PC-3 (cell line): ENCODE measurements around the gene RNF149. TPM values are rescaled to one million over a fixed set of nuclear protein-coding genes. Genes with fewer than 3 reads are reported as not detected.

Source experiments
- ATAC-seq: fragments of 200-7000 bp; cut with Tn5 transposase; 2 replicates; pipeline ENCODE4 v1.9.1; 2020; ENCODE audit warnings: mild to moderate bottlenecking, moderate library complexity
- Bru-seq: library from RNA; stranded (reverse); fragments of 400-500 nt; gene quantifications from one replicate; lab custom pipeline; 2021; lab: Mats Ljungman, UMichigan
- BruChase-seq, 2 experiments: library from RNA; stranded (reverse); fragments of 400-500 nt; gene quantifications; one replicate each; lab custom pipeline; 2021; lab: Mats Ljungman, UMichigan
- BruUV-seq: library from RNA; stranded (reverse); fragments of 400-500 nt; replicated peaks from 2 replicates; lab custom pipeline; 2021; lab: Mats Ljungman, UMichigan
- CTCF ChIA-PET: fragments of 300-600 bp; sonication (Branson Sonifier 250); formaldehyde crosslinking; loops from one replicate; lab custom pipeline; 2022; ENCODE audit warnings: antibody characterized with exemption; lab: Charles Lee
- POLR2A ChIA-PET: fragments of 300-600 bp; sonication (Branson Sonifier 250); formaldehyde crosslinking; loops from one replicate; lab custom pipeline; 2022; ENCODE audit warnings: antibody characterized with exemption; ENCODE audit not compliant: unreplicated experiment; lab: Charles Lee
- DNase-seq: peaks from one replicate; pipeline ENCODE4 v3.0.0-alpha.2; 2015
- H2AFZ ChIP-seq: fragments of 300-600 bp; sonication (generic); 2 replicates; pipeline ENCODE4 v1.6.0; 2016; ENCODE audit warnings: antibody characterized with exemption, low read length
- H3F3A ChIP-seq: fragments of 300-600 bp; sonication (generic); one replicate; pipeline ENCODE4 v1.6.0; 2017; ENCODE audit warnings: antibody characterized with exemption, low read length, control low read depth, mild to moderate bottlenecking; ENCODE audit not compliant: unreplicated experiment
- H3K27ac ChIP-seq: fragments of 300-600 bp; sonication (generic); 2 replicates; pipeline ENCODE4 v1.5.1; 2016; ENCODE audit warnings: mild to moderate bottlenecking, low read length
- H3K27me3 ChIP-seq: fragments of 300-600 bp; sonication (generic); 2 replicates; pipeline ENCODE4 v1.6.1; 2016; ENCODE audit warnings: low read length, mixed read lengths
- H3K36me3 ChIP-seq: fragments of 300-600 bp; sonication (generic); 2 replicates; pipeline ENCODE4 v1.6.1; 2016; ENCODE audit warnings: low read depth, mixed run types, low read length, mixed read lengths
- H3K4me1 ChIP-seq: fragments of 300-600 bp; sonication (generic); 2 replicates; pipeline ENCODE4 v1.5.1; 2016; ENCODE audit warnings: low read length; ENCODE audit not compliant: insufficient read depth
- H3K4me2 ChIP-seq: fragments of 300-600 bp; sonication (generic); 2 replicates; pipeline ENCODE4 v1.6.0; 2016; ENCODE audit warnings: low read length
- H3K4me3 ChIP-seq: fragments of 300-600 bp; sonication (generic); 2 replicates; pipeline ENCODE4 v1.5.1; 2016; ENCODE audit warnings: mild to moderate bottlenecking, low read length, mixed read lengths
- H3K79me2 ChIP-seq: fragments of 300-600 bp; sonication (generic); 2 replicates; pipeline ENCODE4 v1.6.1; 2017; ENCODE audit warnings: low read length, mixed read lengths
- H3K9ac ChIP-seq: fragments of 300-600 bp; sonication (generic); 2 replicates; pipeline ENCODE4 v1.6.0; 2016; ENCODE audit warnings: mild to moderate bottlenecking, low read length
- H3K9me2 ChIP-seq: fragments of 300-600 bp; sonication (generic); replicated peaks from 2 replicates; pipeline ENCODE4 v1.6.1; 2016; ENCODE audit warnings: mixed run types, low read length, mixed read lengths
- H3K9me3 ChIP-seq: fragments of 300-600 bp; sonication (generic); 2 replicates; pipeline ENCODE4 v1.6.1; 2016; ENCODE audit warnings: low read length, mixed read lengths
- H4K20me1 ChIP-seq: fragments of 300-600 bp; sonication (generic); 2 replicates; pipeline ENCODE4 v1.6.1; 2016; ENCODE audit warnings: low read length, mixed read lengths
- EZH2 ChIP-seq: fragments of 300-600 bp; sonication (generic); IDR thresholded peaks from one replicate; pipeline ENCODE4 v1.6.1; 2017; ENCODE audit warnings: antibody characterized with exemption, mild to moderate bottlenecking, low read length; ENCODE audit not compliant: unreplicated experiment
- EZH2phosphoT487 ChIP-seq: fragments of 300-600 bp; sonication (generic); IDR thresholded peaks from 2 replicates; pipeline ENCODE4 v1.6.1; 2018; ENCODE audit warnings: mild to moderate bottlenecking, antibody characterized with exemption, low read length, borderline replicate concordance
- intact Hi-C: fragments of 100-400 bp; cut with micrococcal nuclease; formaldehyde crosslinking; loops from 2 replicates; pipeline ENCODE4 v1.9.0; 2023
- long read RNA-seq: library from polyadenylated mRNA; unstranded; transcript quantifications from one replicate; pipeline ENCODE4 v2.0.0, GENCODE V29; 2021; ENCODE audit not compliant: unreplicated experiment
- total RNA-seq: library from RNA; depleted of rRNA; stranded (reverse); fragments of >200 nt; gene quantifications from 2 replicates; pipeline ENCODE4 v1.2.3, GENCODE V29; 2014; rRNA removed
- TF ChIP-seq, protein P1 (sequence below): fragments of 300-600 bp; sonication (generic); conservative IDR thresholded peaks from 2 replicates; pipeline ENCODE4 v1.5.1; 2017; ENCODE audit warnings: antibody characterized with exemption, low read depth, mild to moderate bottlenecking, low read length

The RNF149 gene, protein sequence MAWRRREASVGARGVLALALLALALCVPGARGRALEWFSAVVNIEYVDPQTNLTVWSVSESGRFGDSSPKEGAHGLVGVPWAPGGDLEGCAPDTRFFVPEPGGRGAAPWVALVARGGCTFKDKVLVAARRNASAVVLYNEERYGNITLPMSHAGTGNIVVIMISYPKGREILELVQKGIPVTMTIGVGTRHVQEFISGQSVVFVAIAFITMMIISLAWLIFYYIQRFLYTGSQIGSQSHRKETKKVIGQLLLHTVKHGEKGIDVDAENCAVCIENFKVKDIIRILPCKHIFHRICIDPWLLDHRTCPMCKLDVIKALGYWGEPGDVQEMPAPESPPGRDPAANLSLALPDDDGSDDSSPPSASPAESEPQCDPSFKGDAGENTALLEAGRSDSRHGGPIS
- total RNA-seq, result 47.3 and 68.0 TPM in 2 replicates
- Bru-seq, nascent RNA, result percentile 92 among the genes with signal in this experiment
- BruChase-seq, experiment 1, labeled RNA remaining after a 6-hour chase, result percentile 85 among the genes with signal in this experiment
- BruChase-seq, experiment 2, labeled RNA remaining after a 2-hour chase, result percentile 89 among the genes with signal in this experiment
- long read RNA-seq, transcript RNF149-201 (7 exons, 2,458 nt), result major isoform, 177 of 222 reads
- long read RNA-seq, partial matches to known transcripts, result 16 of 222 reads
- long read RNA-seq, other reads (novel, unspliced or antisense), result 29 of 222 reads

DNA sequence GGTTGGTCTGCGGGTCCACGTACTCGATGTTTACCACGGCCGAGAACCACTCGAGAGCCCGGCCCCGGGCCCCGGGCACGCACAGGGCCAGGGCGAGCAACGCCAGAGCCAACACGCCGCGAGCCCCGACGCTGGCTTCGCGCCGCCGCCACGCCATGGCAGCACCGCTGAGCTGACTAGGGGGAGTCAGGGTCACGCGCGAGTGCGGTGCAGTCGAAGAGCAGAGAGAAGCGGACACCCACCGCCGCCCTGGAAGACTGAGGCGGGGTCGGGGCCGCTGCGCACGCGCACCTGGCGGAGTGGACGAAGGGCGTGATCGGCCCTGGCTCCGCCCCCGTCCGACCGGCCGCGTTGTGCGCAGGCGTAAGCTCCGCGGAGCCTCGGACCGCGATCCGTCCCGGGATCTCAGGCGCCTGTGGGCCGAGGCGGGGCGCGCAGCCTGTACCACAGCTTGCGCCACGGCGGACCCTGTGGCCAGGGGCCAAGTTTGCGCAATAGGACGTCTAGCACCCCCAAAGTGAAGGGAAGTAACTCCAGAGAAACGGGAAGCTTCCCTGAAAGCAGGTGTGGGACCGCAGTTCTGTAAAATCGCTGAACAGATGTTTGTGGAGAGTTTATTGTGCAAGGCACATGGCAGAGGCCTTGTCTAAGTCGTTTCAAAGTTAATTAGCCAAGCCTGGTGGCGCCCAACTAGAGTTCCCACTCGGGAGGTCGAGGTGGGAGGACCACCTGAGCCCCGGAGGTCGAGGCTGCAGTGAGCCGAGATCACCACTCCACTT, at the start of gene RNF149:
Gene RNF149 (minus strand): TSS at position 270 of the 779 bp plus-strand sequence. CDS start 113 bp downstream, at position 157.
- DNase-seq (peak; percentile 92), ATAC-seq (peak; percentile 73)
- peaks cover 41% of the 10 kb centered on the region for H3K4me1 ChIP-seq
- no peak for TF ChIP-seq EZH2
- TF ChIP-seq, protein P1, sequence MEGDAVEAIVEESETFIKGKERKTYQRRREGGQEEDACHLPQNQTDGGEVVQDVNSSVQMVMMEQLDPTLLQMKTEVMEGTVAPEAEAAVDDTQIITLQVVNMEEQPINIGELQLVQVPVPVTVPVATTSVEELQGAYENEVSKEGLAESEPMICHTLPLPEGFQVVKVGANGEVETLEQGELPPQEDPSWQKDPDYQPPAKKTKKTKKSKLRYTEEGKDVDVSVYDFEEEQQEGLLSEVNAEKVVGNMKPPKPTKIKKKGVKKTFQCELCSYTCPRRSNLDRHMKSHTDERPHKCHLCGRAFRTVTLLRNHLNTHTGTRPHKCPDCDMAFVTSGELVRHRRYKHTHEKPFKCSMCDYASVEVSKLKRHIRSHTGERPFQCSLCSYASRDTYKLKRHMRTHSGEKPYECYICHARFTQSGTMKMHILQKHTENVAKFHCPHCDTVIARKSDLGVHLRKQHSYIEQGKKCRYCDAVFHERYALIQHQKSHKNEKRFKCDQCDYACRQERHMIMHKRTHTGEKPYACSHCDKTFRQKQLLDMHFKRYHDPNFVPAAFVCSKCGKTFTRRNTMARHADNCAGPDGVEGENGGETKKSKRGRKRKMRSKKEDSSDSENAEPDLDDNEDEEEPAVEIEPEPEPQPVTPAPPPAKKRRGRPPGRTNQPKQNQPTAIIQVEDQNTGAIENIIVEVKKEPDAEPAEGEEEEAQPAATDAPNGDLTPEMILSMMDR, result no peak
- no peak for TF ChIP-seq EZH2phosphoT487
- H3K36me3 ChIP-seq, result 0 out of 2 replicates have a peak, but pooled peaks cover 2% of the 10 kb centered on the region
- peak within 1 kb of the TSS; percentile 95 for H3K9ac ChIP-seq
- peaks cover 49% of the 10 kb centered on the region for H3K79me2 ChIP-seq
- peaks cover 35% of the 10 kb centered on the region for H4K20me1 ChIP-seq
- H3K9me2 ChIP-seq, result no peaks in the 10 kb centered on the region
- peak within 1 kb of the TSS; percentile 92 for H2AFZ ChIP-seq
- intact Hi-C loops, result loop anchor here (1.0 kb wide), 1 partner anchor 20 kb away; no protein-coding TSS in a partner anchor
- H3K27ac ChIP-seq, result peak within 1 kb of the TSS; percentile 53
- H3K4me2 ChIP-seq, result peak within 1 kb of the TSS; percentile 92
- TSS peak; percentile 83 for BruUV-seq
- H3K4me3 ChIP-seq, result peak within 1 kb of the TSS; percentile 83
- ChIA-PET CTCF (interaction anchor here (0.6 to 1.5 kb wide), 2 partner anchors 34 to 932 kb away, joined by 4 to 7 read pairs; no protein-coding TSS in a partner anchor), POLR2A (interaction anchor here (0.5 to 0.6 kb wide), 2 partner anchors 273 to 1040 kb away, joined by 5 to 6 read pairs; no protein-coding TSS in a partner anchor)
- H3F3A ChIP-seq, result no peaks in the 10 kb centered on the region
- H3K27me3 ChIP-seq, result no peaks in the 10 kb centered on the region
- H3K9me3 ChIP-seq, result no peaks in the 10 kb centered on the region

DNA sequence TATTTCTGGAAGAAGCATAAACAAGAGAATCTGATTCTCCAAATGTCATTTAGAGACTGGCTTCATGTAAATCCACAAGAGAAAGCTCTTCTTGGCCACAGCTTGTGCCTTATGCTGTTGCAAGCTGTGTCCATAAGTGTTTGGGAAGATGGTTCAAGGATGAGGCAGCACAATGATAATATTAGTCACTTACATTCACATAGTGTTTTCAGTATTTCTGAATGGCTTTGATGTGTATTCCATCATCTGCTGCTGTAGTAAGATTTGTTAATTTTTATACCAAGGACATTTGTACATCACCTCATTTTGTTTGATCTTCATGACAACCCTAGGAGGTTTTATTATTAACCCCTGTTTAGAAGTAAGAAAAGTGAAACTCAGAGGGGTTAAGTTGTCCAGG, 48.9 kb upstream of the RNF149 start:
- ChIA-PET CTCF (no interaction called here), POLR2A (no interaction called here)
- Histone ChIP-seq H3K27me3 (no peaks in the 10 kb centered on the region), H3K36me3 (no peaks in the 10 kb centered on the region), H3K9me2 (no peaks in the 10 kb centered on the region), H3K79me2 (no peaks in the 10 kb centered on the region), H3K9me3 (no peaks in the 10 kb centered on the region), H2AFZ (no peak overlapping the region), H4K20me1 (no peaks in the 10 kb centered on the region), H3K9ac (no peak overlapping the region), H3F3A (no peaks in the 10 kb centered on the region), H3K4me3 (no peak overlapping the region), H3K4me2 (no peak overlapping the region), H3K27ac (peak overlapping the region; percentile 94), H3K4me1 (peaks cover 62% of the 10 kb centered on the region)
- DNase-seq (no peak), ATAC-seq (no peak)
- TF ChIP-seq, protein P1, result no peak
- TF ChIP-seq EZH2, result no peak
- TF ChIP-seq EZH2phosphoT487, result no peak
- intact Hi-C loops, result no loop called here
- no TSS peak for BruUV-seq
